ENCODE results near the gene OR2B3. TPM values are rescaled to one million over a fixed set of nuclear protein-coding genes. Genes with fewer than 3 reads are reported as not detected.
A peak's percentile ranks its signal among the peaks of the same experiment; 100 is the strongest.

The OR2B3 gene
- total RNA-seq, 3 donors from 2014 or later, result not detected

DNA sequence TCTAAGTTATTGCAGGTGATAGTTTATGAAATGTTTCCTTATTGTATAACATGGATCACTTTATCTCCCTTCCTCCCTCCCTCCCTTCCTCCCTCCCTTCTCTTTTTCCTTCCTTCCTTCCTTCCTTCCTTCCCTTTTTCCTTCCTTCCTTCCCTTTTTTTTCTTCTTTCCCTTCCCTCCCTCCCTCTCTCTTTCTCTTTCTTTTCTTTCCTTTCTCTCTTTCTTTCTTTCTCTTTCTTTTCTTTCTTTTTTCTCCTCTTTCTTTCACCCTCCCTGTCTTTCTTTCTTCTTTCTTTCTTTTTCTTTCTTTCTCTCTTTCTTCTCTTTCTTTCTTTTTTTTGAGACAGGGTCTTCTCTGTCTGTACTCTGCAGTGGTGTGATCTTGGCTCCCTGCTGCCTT lies 5.8 kb downstream of the OR2B3 start:
- Histone ChIP-seq H3K4me3 (no peak overlapping the region), H3K4me1 (no peaks in the 10 kb centered on the region), H3K9me3 (no peaks in the 10 kb centered on the region), H3K36me3 (no peaks in the 10 kb centered on the region), H3K27me3 (no peaks in the 10 kb centered on the region), H3K27ac (no peak overlapping the region)
- intact Hi-C loops (cut with DNase I; ENCODE audit: low total_unique reads), result no loop called here
- TF ChIP-seq POLR2A (IDR thresholded peaks at IDR 0.05), result no peak
- no peak for TF ChIP-seq POLR2AphosphoS5 (IDR thresholded peaks at IDR 0.05)
- no peak for TF ChIP-seq CTCF (IDR thresholded peaks at IDR 0.05)
- no peak for DNase-seq (ENCODE audit: low spot score in 2 of 2)

- intact Hi-C loops (cut with DNase I; ENCODE audit: low total_unique reads), result no loop called here
- no peaks in the 10 kb centered on the region for H3K27me3 ChIP-seq
- no peaks in the 10 kb centered on the region for H3K9me3 ChIP-seq
- DNase-seq (ENCODE audit: low spot score in 2 of 2), result no peak
- no peak overlapping the region for H3K4me3 ChIP-seq
- H3K27ac ChIP-seq, result no peak overlapping the region
- no peaks in the 10 kb centered on the region for H3K36me3 ChIP-seq
- no peaks in the 10 kb centered on the region for H3K4me1 ChIP-seq
- TF ChIP-seq CTCF (IDR thresholded peaks at IDR 0.05), result no peak
- TF ChIP-seq POLR2A (IDR thresholded peaks at IDR 0.05), result no peak
- TF ChIP-seq POLR2AphosphoS5 (IDR thresholded peaks at IDR 0.05), result no peak
Measured at GRCh38 chr6:29079203-29079602, 7.9 kb downstream of the OR2B3 start.

- DNase-seq (ENCODE audit: low spot score in 2 of 2), result no peak
- Histone ChIP-seq H3K4me1 (no peaks in the 10 kb centered on the region), H3K4me3 (no peak overlapping the region), H3K27me3 (peaks cover 0 to 12% of the 10 kb centered on the region in 2 donors), H3K27ac (no peak overlapping the region), H3K36me3 (no peaks in the 10 kb centered on the region), H3K9me3 (no peaks in the 10 kb centered on the region)
- intact Hi-C loops (cut with DNase I; ENCODE audit: low total_unique reads), result no loop called here
- TF ChIP-seq POLR2A (IDR thresholded peaks at IDR 0.05) (no peak), CTCF (IDR thresholded peaks at IDR 0.05) (peak in 2 of 3 donors; percentile 9 to 35), POLR2AphosphoS5 (IDR thresholded peaks at IDR 0.05) (no peak)
Measured at GRCh38 chr6:29071831-29072723, 15.0 kb downstream of the OR2B3 start.

- Histone ChIP-seq H3K4me3 (no peak overlapping the region), H3K27ac (no peak overlapping the region), H3K27me3 (peaks cover 0 to 5% of the 10 kb centered on the region in 2 donors), H3K9me3 (peaks cover 0 to 10% of the 10 kb centered on the region in 2 donors), H3K36me3 (no peaks in the 10 kb centered on the region), H3K4me1 (no peaks in the 10 kb centered on the region)
- no peak for TF ChIP-seq POLR2A (IDR thresholded peaks at IDR 0.05)
- TF ChIP-seq CTCF (IDR thresholded peaks at IDR 0.05), result no peak
- no peak for DNase-seq (ENCODE audit: low spot score in 2 of 2)
- intact Hi-C loops (cut with DNase I; ENCODE audit: low total_unique reads), result no loop called here
Measured at GRCh38 chr6:29051680-29052079, 35.4 kb downstream of the OR2B3 start.

DNA sequence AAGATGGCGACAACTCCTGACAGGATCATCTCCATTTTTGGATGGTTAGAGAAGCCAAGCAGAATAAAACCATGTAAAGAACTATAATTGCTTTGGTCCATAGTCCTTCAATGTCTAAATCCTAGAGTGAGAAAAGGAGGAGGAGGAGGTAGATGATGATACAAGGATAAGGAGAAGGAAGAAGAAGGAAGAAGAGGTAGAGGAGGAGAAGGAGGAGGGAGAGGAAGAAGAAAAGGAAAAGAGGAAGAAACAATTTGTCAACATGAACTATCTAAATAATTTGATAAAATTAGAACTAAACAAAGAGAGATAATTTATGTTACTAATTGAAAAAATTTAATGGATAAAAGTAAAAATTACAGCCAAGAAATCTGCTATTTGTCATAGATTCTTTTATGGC lies 42.0 kb downstream of the OR2B3 start, which contains the start of gene OR2W1:
Gene OR2W1 (minus strand): TSS at position 101 of the 400 bp plus-strand sequence. CDS start 0 bp downstream, at position 101.
- H3K9me3 ChIP-seq, result no peaks in the 10 kb centered on the region
- no peak for DNase-seq (ENCODE audit: low spot score in 2 of 2)
- H3K36me3 ChIP-seq, result no peaks in the 10 kb centered on the region
- no peak within 1 kb of the TSS for H3K4me3 ChIP-seq
- TF ChIP-seq POLR2A (IDR thresholded peaks at IDR 0.05) (no peak), POLR2AphosphoS5 (IDR thresholded peaks at IDR 0.05) (no peak), CTCF (IDR thresholded peaks at IDR 0.05) (no peak)
- peaks cover 0 to 27% of the 10 kb centered on the region in 2 donors for H3K27me3 ChIP-seq
- H3K27ac ChIP-seq, result no peak within 1 kb of the TSS
- intact Hi-C loops (cut with DNase I; ENCODE audit: low total_unique reads), result no loop called here
- no peaks in the 10 kb centered on the region for H3K4me1 ChIP-seq
